NCI-H510A (cell line): ENCODE data around the gene FAM83B.

ENCODE experiments used
- DNase-seq: peaks from one replicate; lab custom pipeline; 2025; lab: John Stamatoyannopoulos, UW

Gene FAM83B

DNA sequence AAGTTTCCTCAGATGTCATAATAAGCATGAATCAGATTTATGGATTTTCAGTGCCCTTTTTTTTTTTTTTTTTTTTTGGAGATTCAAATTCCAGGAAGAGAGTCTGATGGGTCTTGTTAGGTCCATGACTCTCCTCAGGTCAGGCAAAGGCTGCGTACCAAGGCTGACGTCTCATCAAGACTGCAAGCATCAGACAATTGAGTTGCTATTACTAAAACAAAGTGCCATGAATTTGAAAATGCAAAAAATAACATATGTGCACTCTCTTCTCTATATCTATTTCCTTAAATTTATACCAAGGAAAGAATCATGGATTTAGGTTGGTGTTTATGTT, 134.7 kb downstream of the FAM83B start:
- no peak for DNase-seq

DNA sequence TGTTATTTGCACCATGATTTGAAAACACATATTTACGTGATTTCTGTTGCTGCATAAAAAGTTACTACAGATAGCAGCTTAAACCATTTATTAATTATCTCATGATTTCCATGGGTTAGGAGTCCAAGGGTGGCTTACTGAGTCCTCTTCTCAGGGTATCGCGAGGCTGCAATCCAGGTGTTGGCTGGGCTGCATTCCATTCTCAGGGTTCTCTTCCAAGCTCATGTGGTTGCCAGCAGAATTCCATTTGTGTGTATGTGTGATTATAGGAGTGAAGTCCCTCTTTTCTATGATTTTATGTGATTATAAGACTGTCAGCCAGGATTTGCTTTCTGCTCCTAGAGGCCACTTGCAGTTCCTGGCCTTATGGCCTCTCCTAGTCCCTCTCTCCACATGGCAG, 135.1 kb downstream of the FAM83B start:
- no peak for DNase-seq

DNA sequence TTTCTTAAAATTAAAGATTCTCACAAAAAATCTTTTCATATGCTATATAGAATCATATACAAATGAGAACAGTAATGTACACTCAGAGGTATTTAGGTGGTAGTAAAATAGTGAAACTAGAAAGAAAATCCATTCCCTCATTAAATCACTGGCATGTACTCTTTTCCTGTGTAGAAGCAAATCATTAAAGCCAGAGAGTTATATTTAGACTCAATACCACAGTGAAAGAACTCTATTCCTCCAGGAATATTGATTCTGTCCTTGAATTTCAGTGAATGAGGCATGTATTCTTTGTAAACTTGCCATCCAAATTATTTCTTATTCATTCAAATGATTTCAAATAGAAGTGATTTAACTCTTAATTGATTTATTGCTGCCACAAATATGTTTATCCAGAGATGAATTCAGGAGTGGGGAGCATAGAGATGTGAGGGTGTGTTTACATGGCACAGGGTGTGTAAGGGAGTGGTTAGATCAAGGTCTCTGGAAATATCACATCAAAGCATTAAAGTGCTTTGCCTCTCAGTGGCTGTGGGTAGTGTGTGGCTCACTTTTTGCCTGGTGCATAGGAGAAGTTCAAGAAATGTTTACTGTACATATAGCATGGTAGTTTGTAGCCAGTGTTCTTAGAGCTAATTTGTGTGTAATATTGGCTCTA, 141.2 kb downstream of the FAM83B start:
- DNase-seq: no peak

DNA sequence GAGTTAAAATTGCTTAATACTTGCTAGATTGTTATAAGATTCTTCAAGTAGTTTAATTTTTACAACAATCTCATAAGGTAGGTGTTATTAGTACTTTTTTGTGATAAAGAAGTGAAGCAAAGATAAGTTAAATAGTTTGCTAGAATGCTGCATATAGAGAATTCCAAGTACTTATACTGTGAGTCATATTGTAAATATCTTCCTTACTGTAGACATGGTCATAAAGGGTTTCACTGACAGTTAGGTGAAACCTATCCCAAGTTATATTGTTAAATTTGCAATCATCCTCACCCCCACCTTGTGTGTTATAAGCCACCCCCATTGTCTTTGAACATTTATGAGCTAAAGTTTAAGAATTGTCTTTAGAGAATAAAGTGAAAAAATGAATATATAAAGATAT, 142.0 kb downstream of the FAM83B start:
- DNase-seq: no peak

DNA sequence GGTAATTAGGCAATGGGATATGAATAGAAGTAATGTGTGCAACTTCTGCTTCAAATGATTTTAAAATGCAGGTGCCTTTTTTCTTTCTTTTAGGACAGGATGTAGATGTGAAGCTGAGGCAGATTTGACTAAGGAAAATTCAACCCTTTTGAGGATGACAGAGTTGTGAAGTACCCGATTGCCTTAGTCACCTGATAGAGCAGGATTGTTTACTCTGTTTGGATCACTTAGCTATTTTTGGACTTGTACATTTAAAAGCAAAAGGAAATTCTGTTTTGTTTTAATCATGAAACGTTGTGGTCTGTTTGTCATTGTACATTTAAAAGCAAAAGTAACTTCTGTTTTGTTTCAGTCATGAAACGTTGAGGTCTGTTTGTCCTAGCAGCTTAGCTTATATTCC, 143.4 kb downstream of the FAM83B start:
- DNase-seq: no peak
